ENCODE data around the gene THRA.

The THRA gene

GRCh38 chr17:40062329-40063186 lies at the start of gene THRA:
Gene THRA, plus strand, starts transcription at chr17:40062965. Its CDS starts 11,524 bp downstream, at chr17:40074489.
- no peak for DNase-seq

- no peak for DNase-seq
Measured at GRCh38 chr17:40014375-40014980, 48.3 kb upstream of the THRA start.

GRCh38 chr17:40015005-40015997 lies 47.5 kb upstream of the THRA start, which contains the start of gene CSF3:
Gene CSF3, plus strand, starts transcription at chr17:40015440. Its CDS starts 35 bp downstream, at chr17:40015475.
- DNase-seq: no peak

GRCh38 chr17:40015998-40016985 lies 46.5 kb upstream of the THRA start:
- DNase-seq: no peak

GRCh38 chr17:40017422-40018080 lies 45.2 kb upstream of the THRA start:
- DNase-seq: no peak

- no peak for DNase-seq
Measured at GRCh38 chr17:40018211-40019121, 44.3 kb upstream of the THRA start.

- DNase-seq: no peak
Measured at GRCh38 chr17:40019140-40019991, 43.4 kb upstream of the THRA start.

- no peak for DNase-seq
Measured at GRCh38 chr17:40020146-40020545, 42.6 kb upstream of the THRA start.

- DNase-seq: no peak
Measured at GRCh38 chr17:40021451-40021971, 41.3 kb upstream of the THRA start.

GRCh38 chr17:40022497-40022896 lies 40.3 kb upstream of the THRA start:
- DNase-seq: no peak

- DNase-seq: no peak
Measured at GRCh38 chr17:40022961-40023541, 39.7 kb upstream of the THRA start.

GRCh38 chr17:40023590-40024292 lies 39.0 kb upstream of the THRA start:
- no peak for DNase-seq

- no peak for DNase-seq
Measured at GRCh38 chr17:40024901-40025300, 37.9 kb upstream of the THRA start.

- DNase-seq: no peak
Measured at GRCh38 chr17:40025559-40025958, 37.2 kb upstream of the THRA start.

- no peak for DNase-seq
Measured at GRCh38 chr17:40025991-40026815, 36.6 kb upstream of the THRA start.

- DNase-seq: no peak
Measured at GRCh38 chr17:40026816-40027613, 35.8 kb upstream of the THRA start.

Measured in NCI-H2081 treated with DMSO at 0.1 percent for 48 hours (cell line).